ENCODE measurements around the gene PRKCG. TPM values are rescaled to one million over a fixed set of nuclear protein-coding genes. Genes with fewer than 3 reads are reported as not detected.

The PRKCG gene
- total RNA-seq, 4 donors from 2014 or later = not detected

GRCh38 chr19:53873773-53874605 lies 8.0 kb upstream of the PRKCG start:
- H3K36me3 ChIP-seq = no peaks in the 10 kb centered on the region
- ATAC-seq = no peak
- DNase-seq = no peak

GRCh38 chr19:53874606-53874990 lies 7.4 kb upstream of the PRKCG start:
- H3K27ac ChIP-seq = no peak overlapping the region

More at GRCh38 chr19:53873773-53874605, 8.0 kb upstream of the PRKCG start:
- Histone ChIP-seq H3K27ac (no peak overlapping the region), H3K4me3 (no peak overlapping the region), H3K27me3 (peaks cover 3 to 12% (median 11%) of the 10 kb centered on the region in 3 donors), H3K9me3 (no peaks in the 10 kb centered on the region), H3K4me1 (peaks cover 0 to 9% of the 10 kb centered on the region in 2 donors)
- TF ChIP-seq POLR2A (IDR thresholded peaks at IDR 0.05) = no peak
- no peak for TF ChIP-seq CTCF (IDR thresholded peaks at IDR 0.05 in 4 of 5, conservative IDR thresholded peaks at IDR 0.05 in 1 of 5)
- in situ Hi-C loops (cut with MboI; ENCODE audit: low sequenced_read_pairs in 4 of 4) (no loop called here), intact Hi-C loops (cut with DNase I; ENCODE audit: low total_unique reads) (no loop called here)

GRCh38 chr19:53875602-53876325 lies 6.2 kb upstream of the PRKCG start:
- Histone ChIP-seq H3K9me3 (no peaks in the 10 kb centered on the region), H3K27me3 (peaks cover 10 to 17% (median 11%) of the 10 kb centered on the region in 3 donors), H3K27ac (no peak overlapping the region), H3K4me3 (no peak overlapping the region), H3K36me3 (no peaks in the 10 kb centered on the region), H3K4me1 (no peaks in the 10 kb centered on the region)
- intact Hi-C loops (cut with DNase I; ENCODE audit: low total_unique reads) = no loop called here
- TF ChIP-seq CTCF (IDR thresholded peaks at IDR 0.05 in 4 of 5, conservative IDR thresholded peaks at IDR 0.05 in 1 of 5) (no peak), POLR2A (IDR thresholded peaks at IDR 0.05) (no peak)
- ATAC-seq (no peak), DNase-seq (no peak)
- in situ Hi-C loops (cut with MboI; ENCODE audit: low sequenced_read_pairs in 4 of 4) = no loop called here

More at GRCh38 chr19:53874606-53874990, 7.4 kb upstream of the PRKCG start:
- TF ChIP-seq CTCF (IDR thresholded peaks at IDR 0.05 in 4 of 5, conservative IDR thresholded peaks at IDR 0.05 in 1 of 5) (no peak), POLR2A (IDR thresholded peaks at IDR 0.05) (no peak)
- Histone ChIP-seq H3K36me3 (no peaks in the 10 kb centered on the region), H3K4me3 (no peak overlapping the region), H3K9me3 (no peaks in the 10 kb centered on the region), H3K27me3 (peaks cover 7 to 13% (median 12%) of the 10 kb centered on the region in 3 donors), H3K4me1 (peaks cover 0 to 4% of the 10 kb centered on the region in 2 donors)
- intact Hi-C loops (cut with DNase I; ENCODE audit: low total_unique reads) = no loop called here
- ATAC-seq = no peak
- DNase-seq = no peak
- in situ Hi-C loops (cut with MboI; ENCODE audit: low sequenced_read_pairs in 4 of 4) = no loop called here

GRCh38 chr19:53876651-53877224 lies 5.3 kb upstream of the PRKCG start:
- no peak for ATAC-seq
- intact Hi-C loops (cut with DNase I; ENCODE audit: low total_unique reads) (no loop called here), in situ Hi-C loops (cut with MboI; ENCODE audit: low sequenced_read_pairs in 4 of 4) (no loop called here)
- no peak overlapping the region for H3K4me3 ChIP-seq
- TF ChIP-seq CTCF (IDR thresholded peaks at IDR 0.05 in 4 of 5, conservative IDR thresholded peaks at IDR 0.05 in 1 of 5) (no peak), POLR2A (IDR thresholded peaks at IDR 0.05) (no peak)
- no peaks in the 10 kb centered on the region for H3K36me3 ChIP-seq
- DNase-seq = no peak
- H3K9me3 ChIP-seq = no peaks in the 10 kb centered on the region
- H3K27ac ChIP-seq = no peak overlapping the region
- peaks cover 0 to under 1% of the 10 kb centered on the region in 2 donors for H3K4me1 ChIP-seq
- peaks cover 16 to 24% (median 17%) of the 10 kb centered on the region in 3 donors for H3K27me3 ChIP-seq
